Fibroblast of peridontal ligament (primary cell): ENCODE measurements around the gene OBP2B.
A peak's percentile ranks its signal among the peaks of the same experiment; 100 is the strongest.
"Not testable (repeated sequence)": the region's sequence is repeated elsewhere in the genome, so short reads cannot be mapped to it uniquely, and the experiment has no call there.

Source experiments
- DNase-seq: peaks from one replicate; pipeline ENCODE4 v3.0.0-alpha.2; 2010; ENCODE audit errors: extremely low read depth

OBP2B gene

GRCh38 chr9:133202688-133203453 lies 6.2 kb downstream of the OBP2B start:
- no peak for DNase-seq

- DNase-seq: no peak
These were observed 6.9 kb downstream of the OBP2B start for GRCh38 chr9:133202145-133202513.

GRCh38 chr9:133201424-133202144 lies 7.5 kb downstream of the OBP2B start:
- no peak for DNase-seq

DNA sequence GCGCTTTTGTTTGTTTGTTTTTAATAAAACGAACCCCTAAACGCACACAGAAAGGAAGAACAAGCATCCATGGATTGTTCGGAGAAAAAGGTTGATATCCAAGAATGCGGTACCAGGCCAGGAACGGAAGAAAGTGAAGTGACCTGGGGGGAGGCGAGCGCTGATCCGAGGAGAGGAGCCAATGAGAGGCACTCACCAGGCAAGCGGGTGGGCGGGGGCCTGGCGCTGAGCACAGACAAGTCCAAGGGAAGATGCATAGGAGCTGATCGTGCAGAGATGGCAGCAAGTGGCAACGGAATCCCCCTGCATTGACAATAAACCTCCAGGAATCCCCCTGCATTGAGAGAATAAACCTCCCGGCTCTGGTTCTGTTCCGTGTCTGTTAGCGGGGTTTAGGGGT lies 8.4 kb downstream of the OBP2B start:
- DNase-seq: no peak

- no peak for DNase-seq
These were observed 9.3 kb downstream of the OBP2B start for GRCh38 chr9:133199648-133200321.

- no peak for DNase-seq
These were observed 14.0 kb downstream of the OBP2B start for GRCh38 chr9:133195029-133195428.

GRCh38 chr9:133194597-133194996 lies 14.5 kb downstream of the OBP2B start:
- DNase-seq: no peak

DNA sequence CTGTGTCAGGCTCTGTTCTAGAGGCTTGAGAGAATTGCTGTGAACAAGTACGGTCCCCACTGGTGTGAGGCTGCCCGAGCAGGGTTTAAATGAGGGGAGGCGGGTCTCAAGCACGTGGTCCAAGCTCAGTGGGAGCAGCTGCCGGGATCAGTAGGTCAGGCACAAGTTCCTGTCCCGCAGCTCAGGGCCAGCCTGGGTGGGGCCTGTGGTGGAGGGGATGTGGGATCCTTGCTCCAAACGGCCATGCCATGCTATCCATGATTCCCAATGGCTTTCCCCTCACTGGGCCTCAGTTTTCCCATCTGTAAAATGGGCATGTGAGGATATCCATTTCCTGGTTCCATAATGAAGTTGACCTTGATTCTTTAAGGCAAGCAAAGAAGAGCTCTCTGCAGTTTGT lies 17.1 kb downstream of the OBP2B start:
- DNase-seq: no peak

DNA sequence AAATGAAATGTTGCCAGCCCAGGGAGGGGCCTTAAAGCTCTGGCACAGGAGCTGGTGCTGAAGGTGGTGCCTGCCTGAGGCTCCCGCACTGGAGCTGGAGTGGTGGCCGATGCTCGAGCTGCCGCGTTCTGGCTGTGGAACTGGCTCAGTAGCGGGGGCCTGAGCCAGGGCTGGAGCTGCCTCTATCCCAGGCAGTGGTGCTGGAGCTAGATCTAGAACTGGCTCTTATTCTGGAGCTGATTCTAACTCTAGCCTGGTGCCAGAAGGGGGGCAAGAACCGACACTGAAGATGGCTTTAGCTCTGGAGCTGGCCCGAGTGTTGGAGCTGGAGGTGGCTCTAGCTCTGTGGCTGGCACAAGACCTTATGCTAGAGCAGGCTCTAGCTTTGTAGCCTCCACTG lies 19.2 kb downstream of the OBP2B start:
- no peak for DNase-seq

- no peak for DNase-seq
These were observed 20.2 kb downstream of the OBP2B start for GRCh38 chr9:133188843-133189180.

DNA sequence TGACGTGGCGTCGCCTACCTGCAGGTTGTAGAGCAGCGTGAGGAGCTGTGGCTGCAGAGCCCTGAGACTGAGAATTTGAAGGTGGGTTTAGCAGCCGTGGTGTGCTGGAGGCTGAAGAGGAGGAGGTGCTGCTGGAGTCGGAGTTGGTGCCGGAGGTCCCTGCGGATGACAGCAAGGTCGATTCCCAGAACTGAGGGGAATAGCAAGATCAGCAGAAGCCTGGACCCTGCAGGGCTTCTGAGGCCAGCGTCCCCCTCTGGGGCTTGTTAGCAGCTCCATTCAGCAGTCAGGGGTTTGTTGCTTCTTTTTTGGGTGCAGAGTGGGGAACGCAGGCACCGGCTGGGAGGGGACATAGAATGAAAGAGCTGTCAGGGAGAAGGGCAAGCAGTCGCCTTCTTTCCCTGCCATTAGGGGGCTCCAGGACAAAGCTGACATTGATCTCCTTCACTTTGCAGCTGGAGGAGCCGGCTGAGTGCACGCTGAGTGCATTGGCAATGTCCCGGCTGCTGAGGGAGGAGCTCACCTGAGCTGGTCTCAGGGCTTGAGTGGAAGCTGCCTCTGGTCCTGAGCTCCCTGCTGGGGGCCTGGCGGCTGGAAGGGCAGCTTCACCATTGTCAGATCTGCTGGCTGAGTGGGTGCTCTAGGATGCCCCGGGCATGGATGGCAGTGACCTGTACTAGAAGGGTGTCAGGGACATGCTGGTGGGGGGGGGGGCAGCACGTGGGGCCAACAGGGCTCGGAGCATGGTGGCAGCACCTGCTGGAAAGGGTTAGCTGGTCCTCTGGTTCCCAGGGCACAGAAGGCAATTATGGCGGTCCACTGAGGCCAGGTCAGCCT lies 20.8 kb downstream of the OBP2B start:
- DNase-seq: no peak

- DNase-seq: no peak
These were observed 21.5 kb downstream of the OBP2B start for GRCh38 chr9:133187561-133188005.

DNA sequence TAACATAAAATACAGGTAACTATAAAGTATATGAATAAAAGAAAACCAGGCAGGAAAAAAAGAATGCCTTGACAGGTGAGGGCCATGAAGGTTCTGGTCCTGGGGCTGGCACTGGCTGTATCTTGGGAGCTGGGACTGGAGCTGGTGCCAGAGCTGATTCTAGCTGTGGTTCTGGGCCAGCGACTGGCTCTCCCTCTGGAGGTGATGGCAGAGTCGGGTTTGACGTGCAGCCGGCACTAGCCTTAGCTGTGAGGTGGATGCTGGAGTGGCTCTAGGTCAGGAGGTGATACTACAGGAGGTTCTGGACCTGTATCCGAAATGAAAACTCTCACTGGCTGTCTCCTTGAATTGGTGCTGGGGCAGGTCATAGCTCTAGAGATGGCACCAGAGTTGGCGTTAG lies 22.3 kb downstream of the OBP2B start:
- DNase-seq: no peak

- peak; percentile 69 for DNase-seq
These were observed 24.1 kb downstream of the OBP2B start for GRCh38 chr9:133184971-133185370.

- DNase-seq: no peak
These were observed 26.9 kb downstream of the OBP2B start for GRCh38 chr9:133182151-133182550.

GRCh38 chr9:133181561-133181960 lies 27.5 kb downstream of the OBP2B start:
- DNase-seq: no peak

DNA sequence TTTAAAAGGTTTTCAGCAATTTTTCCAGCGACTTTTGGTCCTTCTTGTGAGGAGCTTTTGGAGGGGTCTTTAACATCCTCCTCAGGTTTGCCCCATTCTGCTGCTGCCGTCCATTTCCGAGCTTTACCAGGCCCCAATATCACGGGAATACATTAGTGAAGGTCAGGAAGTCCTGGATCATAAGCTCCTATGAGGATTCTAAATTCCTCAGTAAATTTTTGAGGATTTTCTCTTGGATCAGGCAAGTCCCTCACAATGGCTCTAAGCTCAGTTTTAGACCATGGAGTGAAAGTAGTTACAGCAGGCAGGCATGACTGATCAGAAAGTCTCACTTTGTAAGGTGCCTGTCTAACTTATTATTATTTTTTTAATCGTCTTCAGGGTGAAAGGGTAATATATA lies 28.1 kb downstream of the OBP2B start:
- DNase-seq: no peak

DNA sequence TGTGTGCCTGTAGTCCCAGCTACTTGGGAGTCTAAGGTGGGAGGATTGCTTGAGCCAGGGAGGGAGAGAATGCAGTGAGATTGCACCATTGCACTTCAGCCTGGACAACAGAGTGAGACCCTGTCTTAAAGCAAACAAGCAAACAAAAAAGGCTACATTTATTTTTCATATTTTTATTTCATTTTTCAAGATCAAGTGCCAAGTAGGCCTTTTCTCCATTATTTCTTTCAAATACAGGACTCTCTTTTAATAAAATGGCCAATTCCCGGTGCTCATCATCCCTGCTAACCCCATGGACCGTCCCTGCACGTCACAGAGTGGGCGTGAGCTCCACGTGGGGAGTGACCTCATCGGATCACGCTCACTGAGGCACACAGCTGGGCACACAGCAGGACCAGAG lies 36.0 kb downstream of the OBP2B start:
- DNase-seq: no peak

DNA sequence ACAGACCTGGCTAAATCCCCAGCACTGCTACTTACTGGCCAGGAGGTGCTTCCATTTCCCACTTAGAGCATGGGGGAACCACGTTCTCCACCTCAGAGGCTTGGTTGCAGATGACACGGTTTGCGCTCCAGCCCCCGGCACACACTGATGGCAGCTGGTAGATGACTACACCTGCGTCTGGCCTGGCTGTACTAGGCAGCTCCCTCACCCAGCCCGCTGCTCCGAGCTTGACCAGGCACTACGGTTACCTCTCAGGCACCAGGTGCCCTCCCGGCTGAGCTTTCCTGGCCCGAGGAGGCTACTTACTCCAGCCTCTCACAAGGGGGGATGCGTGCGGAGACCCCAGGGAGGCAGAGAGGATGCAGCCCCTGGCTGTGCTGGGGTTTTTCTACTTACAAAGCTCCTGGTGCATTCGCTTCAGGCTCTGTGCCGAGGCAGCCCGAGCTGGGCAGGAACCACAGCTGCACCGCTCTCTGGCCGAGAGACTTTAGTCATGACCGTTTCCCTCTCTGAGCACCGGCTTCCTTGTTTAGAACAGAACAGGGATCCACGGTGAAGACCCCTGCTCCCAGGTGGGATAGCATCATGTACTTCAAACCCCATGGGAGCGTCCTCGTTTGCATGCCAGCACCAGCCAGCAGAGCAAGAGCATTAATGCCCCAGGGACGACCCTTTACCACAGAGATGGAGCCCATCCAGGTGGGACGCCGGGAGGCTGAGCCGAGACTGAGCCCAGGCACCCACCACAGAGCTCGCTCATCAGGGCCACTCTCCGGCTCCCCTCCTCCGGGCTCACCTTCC lies 37.7 kb downstream of the OBP2B start:
- DNase-seq: no peak

GRCh38 chr9:133170716-133171115 lies 38.3 kb downstream of the OBP2B start:
- no peak for DNase-seq

DNA sequence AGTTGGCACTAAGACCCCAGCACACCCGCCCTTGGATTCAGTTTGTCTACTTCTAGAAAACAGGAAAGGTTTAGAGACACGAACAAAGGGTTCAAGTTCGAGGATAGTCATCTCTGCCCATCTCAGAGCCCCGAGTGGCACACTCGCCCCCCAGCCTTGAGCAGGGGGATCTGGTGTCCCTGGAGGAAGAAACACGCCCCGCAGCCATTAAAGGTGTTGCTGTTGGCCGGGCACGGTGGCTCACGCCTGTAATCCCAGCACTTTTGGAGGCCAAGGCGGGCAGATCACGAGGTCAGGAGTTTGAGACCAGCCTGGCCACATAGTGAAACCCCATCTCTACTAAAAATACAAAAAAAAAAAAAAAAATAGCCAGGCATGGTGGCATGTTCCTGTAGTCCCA lies 39.4 kb downstream of the OBP2B start:
- DNase-seq: not testable (repeated sequence)
